NCI-H774 (cell line): Measurements from ENCODE around the gene CHKA.

Experiments used
- DNase-seq: peaks from one replicate; lab custom pipeline; 2025; lab: John Stamatoyannopoulos, UW

Gene CHKA

GRCh38 chr11:68031144-68031464 lies 90.1 kb downstream of the CHKA start:
- no peak for DNase-seq

GRCh38 chr11:68030318-68031143 lies 90.7 kb downstream of the CHKA start, which contains the start of gene NDUFS8:
Gene NDUFS8, plus strand, starts transcription at chr11:68030681. Its CDS starts 1,471 bp downstream, at chr11:68032152.
- DNase-seq, result peak; percentile 99

- DNase-seq, result no peak
These were observed 92.2 kb downstream of the CHKA start for GRCh38 chr11:68028802-68029545.

GRCh38 chr11:68027667-68028066 lies 93.5 kb downstream of the CHKA start:
- no peak for DNase-seq

- no peak for DNase-seq
These were observed 94.6 kb downstream of the CHKA start for GRCh38 chr11:68026391-68027105.

- DNase-seq, result no peak
These were observed 96.1 kb downstream of the CHKA start for GRCh38 chr11:68025047-68025446.

- DNase-seq, result no peak
These were observed 96.7 kb downstream of the CHKA start for GRCh38 chr11:68024508-68024907.

- DNase-seq, result no peak
These were observed 98.7 kb downstream of the CHKA start for GRCh38 chr11:68022531-68022930.

- DNase-seq, result no peak
These were observed 99.9 kb downstream of the CHKA start for GRCh38 chr11:68021167-68021787.

GRCh38 chr11:68020575-68020974 lies 100.6 kb downstream of the CHKA start:
- no peak for DNase-seq

- no peak for DNase-seq
These were observed 101.7 kb downstream of the CHKA start for GRCh38 chr11:68019486-68019885.

- no peak for DNase-seq
These were observed 102.4 kb downstream of the CHKA start for GRCh38 chr11:68018730-68019190.

- DNase-seq, result no peak
These were observed 103.0 kb downstream of the CHKA start for GRCh38 chr11:68017980-68018729.

- DNase-seq, result no peak
These were observed 104.0 kb downstream of the CHKA start for GRCh38 chr11:68016904-68017817.

- DNase-seq, result no peak
These were observed 104.9 kb downstream of the CHKA start for GRCh38 chr11:68016161-68016903.

- no peak for DNase-seq
These were observed 105.7 kb downstream of the CHKA start for GRCh38 chr11:68015467-68015866.

GRCh38 chr11:68014947-68015447 lies 106.2 kb downstream of the CHKA start:
- no peak for DNase-seq

GRCh38 chr11:68014157-68014946 lies 106.8 kb downstream of the CHKA start:
- no peak for DNase-seq
